Fibroblast of lung (primary cell): ENCODE data around the gene EBF4.

Source experiments
- CTCF ChIP-seq, 2 donors: IDR thresholded peaks in 1 of 2; conservative IDR thresholded peaks in 1 of 2; 1 replicate in 1 of 2; 2 replicates in 1 of 2; pipeline ENCODE4 v1.5.1; 2011 to 2012; ENCODE audit warnings: low read length in 2 of 2, control low read depth in 1 of 2, inconsistent platforms in 1 of 2, low read depth in 1 of 2, mild to moderate bottlenecking in 1 of 2
- EZH2 ChIP-seq: IDR thresholded peaks from 2 replicates; pipeline ENCODE4 v1.5.1; 2012; ENCODE audit warnings: low read length, control low read depth, mild to moderate bottlenecking; ENCODE audit errors: missing control alignments

GRCh38 chr20:2688041-2688591 lies 4.5 kb upstream of the EBF4 start:
- TF ChIP-seq CTCF (conservative IDR thresholded peaks at IDR 0.05 in 1 of 2, IDR thresholded peaks at IDR 0.05 in 1 of 2; ENCODE audit: low read depth in 1 of 2, low read length in 2 of 2), result peak; percentile 37 to 72
- no peak for TF ChIP-seq EZH2
